ENCODE results near the gene SPA17.

DNA sequence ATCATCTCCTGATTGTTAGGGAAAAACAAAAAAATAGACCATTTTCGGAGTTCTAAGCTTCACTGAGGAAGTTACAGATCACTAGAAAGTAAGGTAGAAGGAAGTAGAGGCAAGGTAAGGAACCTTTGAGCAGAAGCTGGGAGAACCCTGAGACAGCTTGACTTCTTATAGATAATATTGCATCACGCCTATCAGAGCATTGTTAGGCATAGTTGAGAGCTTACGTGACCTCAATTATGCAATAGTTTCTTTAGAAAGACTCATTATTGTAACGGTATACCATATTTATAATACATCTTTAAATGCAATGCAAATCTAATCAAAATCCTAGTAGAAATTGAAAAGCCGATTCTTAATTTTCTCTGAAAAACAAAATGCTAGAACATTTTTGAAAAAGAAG lies 46.2 kb upstream of the SPA17 start:
- TF ChIP-seq, protein P1, sequence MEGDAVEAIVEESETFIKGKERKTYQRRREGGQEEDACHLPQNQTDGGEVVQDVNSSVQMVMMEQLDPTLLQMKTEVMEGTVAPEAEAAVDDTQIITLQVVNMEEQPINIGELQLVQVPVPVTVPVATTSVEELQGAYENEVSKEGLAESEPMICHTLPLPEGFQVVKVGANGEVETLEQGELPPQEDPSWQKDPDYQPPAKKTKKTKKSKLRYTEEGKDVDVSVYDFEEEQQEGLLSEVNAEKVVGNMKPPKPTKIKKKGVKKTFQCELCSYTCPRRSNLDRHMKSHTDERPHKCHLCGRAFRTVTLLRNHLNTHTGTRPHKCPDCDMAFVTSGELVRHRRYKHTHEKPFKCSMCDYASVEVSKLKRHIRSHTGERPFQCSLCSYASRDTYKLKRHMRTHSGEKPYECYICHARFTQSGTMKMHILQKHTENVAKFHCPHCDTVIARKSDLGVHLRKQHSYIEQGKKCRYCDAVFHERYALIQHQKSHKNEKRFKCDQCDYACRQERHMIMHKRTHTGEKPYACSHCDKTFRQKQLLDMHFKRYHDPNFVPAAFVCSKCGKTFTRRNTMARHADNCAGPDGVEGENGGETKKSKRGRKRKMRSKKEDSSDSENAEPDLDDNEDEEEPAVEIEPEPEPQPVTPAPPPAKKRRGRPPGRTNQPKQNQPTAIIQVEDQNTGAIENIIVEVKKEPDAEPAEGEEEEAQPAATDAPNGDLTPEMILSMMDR (conservative IDR thresholded peaks at IDR 0.05; ENCODE audit: low read depth, low read length) = no peak
- no peak for TF ChIP-seq EZH2 (IDR thresholded peaks at IDR 0.05; ENCODE audit: low read length, unreplicated experiment)

Data from PC-3 (cell line).